Gastrocnemius medialis (tissue), 4 donors: ENCODE results near the gene PAX2. TPM values are rescaled to one million over a fixed set of nuclear protein-coding genes. Genes with fewer than 3 reads are reported as not detected.

ENCODE experiments used
- ATAC-seq, 2 donors: fragments of 150-250 bp; one replicate each; pipeline ENCODE4 v1.9.1; 2016
- DNase-seq, 2 donors: peaks; one replicate each; pipeline ENCODE4 v3.0.0-alpha.2; 2019
- H3K27ac ChIP-seq, 4 donors: fragments of 200-600 bp; sonication (generic); 1 replicate in 1 of 4; 2 replicates in 3 of 4; pipeline ENCODE4 v1.5.1; 2016 to 2018; ENCODE audit warnings: mild to moderate bottlenecking in 2 of 4, moderate library complexity in 1 of 4
- H3K27me3 ChIP-seq, 3 donors: fragments of 200-600 bp; sonication (generic) in 2 of 3; 1 replicate in 1 of 3; 2 replicates in 2 of 3; pipeline versions ENCODE4 v1.5.1 to v1.6.0; 2016 to 2019; ENCODE audit warnings: mild to moderate bottlenecking in 1 of 3, moderate library complexity in 1 of 3
- H3K36me3 ChIP-seq, 2 donors: fragments of 200-600 bp; sonication (generic) in 1 of 2; one replicate each; pipeline ENCODE4 v1.5.1; 2017 to 2018
- H3K4me1 ChIP-seq, 2 donors: fragments of 200-600 bp; sonication (generic) in 1 of 2; one replicate each; pipeline ENCODE4 v1.5.1; 2016 to 2017; ENCODE audit warnings: mild to moderate bottlenecking in 2 of 2
- H3K4me3 ChIP-seq, 4 donors: fragments of 200-600 bp; sonication (generic) in 3 of 4; 1 replicate in 1 of 4; 2 replicates in 3 of 4; pipeline ENCODE4 v1.5.1; 2016 to 2019; ENCODE audit warnings: mild to moderate bottlenecking in 2 of 4
- H3K9me3 ChIP-seq, 3 donors: fragments of 200-600 bp; sonication (generic) in 2 of 3; 1 replicate in 1 of 3; 2 replicates in 2 of 3; pipeline ENCODE4 v1.5.1; 2016 to 2019
- CTCF ChIP-seq, 5 experiments: fragments of 450-650 bp in 3 of 5; fragments of 200-600 bp in 2 of 5; sonication (generic) in 2 of 5; IDR thresholded peaks in 4 of 5; conservative IDR thresholded peaks in 1 of 5; 1 replicate in 4 of 5; 2 replicates in 1 of 5; pipeline ENCODE4 v1.5.1; 2016 to 2019; ENCODE audit warnings: antibody characterized with exemption in 5 of 5, mild to moderate bottlenecking in 3 of 5, moderate library complexity in 3 of 5
- POLR2A ChIP-seq, 2 donors: fragments of 450-650 bp; IDR thresholded peaks; one replicate each; pipeline ENCODE4 v1.6.1; 2017; ENCODE audit warnings: antibody characterized with exemption in 2 of 2, mild to moderate bottlenecking in 2 of 2, moderate library complexity in 2 of 2
- in situ Hi-C, 4 donors: fragments of 200-750 bp; cut with MboI; loops; one replicate each; pipeline versions ENCODE4 v1.15.0 to v1.8.0; 2017; ENCODE audit warnings: low sequenced_read_pairs in 4 of 4
- intact Hi-C: fragments of 100-400 bp; cut with DNase I; formaldehyde crosslinking; loops from one replicate; pipeline ENCODE4 v1.15.1; 2023; ENCODE audit warnings: low total_unique reads
- total RNA-seq, 4 donors: library from RNA; depleted of rRNA; stranded (reverse); fragments of >200 nt; gene quantifications; one replicate each; pipeline versions ENCODE4 v1.1.0 to v1.2.3, GENCODE V29; 2016

The PAX2 gene
- total RNA-seq, 4 donors from 2014 or later = not detected

GRCh38 chr10:100803492-100803891 is 58.1 kb downstream of the PAX2 start:
- DNase-seq (no peak), ATAC-seq (no peak)
- TF ChIP-seq CTCF (IDR thresholded peaks at IDR 0.05 in 4 of 5, conservative IDR thresholded peaks at IDR 0.05 in 1 of 5) = no peak
- Histone ChIP-seq H3K36me3 (no peaks in the 10 kb centered on the region), H3K27me3 (peaks cover 11 to 43% (median 28%) of the 10 kb centered on the region in 3 donors), H3K9me3 (no peaks in the 10 kb centered on the region), H3K27ac (no peak overlapping the region), H3K4me1 (no peaks in the 10 kb centered on the region), H3K4me3 (no peak overlapping the region)
- in situ Hi-C loops = no loop called here
- intact Hi-C loops = no loop called here

GRCh38 chr10:100803908-100804307 is 58.5 kb downstream of the PAX2 start:
- Histone ChIP-seq H3K36me3 (no peaks in the 10 kb centered on the region), H3K27ac (no peak overlapping the region), H3K9me3 (no peaks in the 10 kb centered on the region), H3K4me1 (no peaks in the 10 kb centered on the region), H3K4me3 (no peak overlapping the region), H3K27me3 (peaks cover 11 to 40% (median 31%) of the 10 kb centered on the region in 3 donors)
- in situ Hi-C loops = no loop called here
- intact Hi-C loops = no loop called here
- TF ChIP-seq POLR2A (IDR thresholded peaks at IDR 0.05) = no peak
- TF ChIP-seq CTCF (IDR thresholded peaks at IDR 0.05 in 4 of 5, conservative IDR thresholded peaks at IDR 0.05 in 1 of 5) = no peak
- no peak for DNase-seq
- ATAC-seq = no peak

- Histone ChIP-seq H3K9me3 (no peaks in the 10 kb centered on the region), H3K27me3 (peaks cover 13 to 44% (median 40%) of the 10 kb centered on the region in 3 donors), H3K36me3 (no peaks in the 10 kb centered on the region), H3K4me1 (no peaks in the 10 kb centered on the region), H3K4me3 (no peak overlapping the region), H3K27ac (no peak overlapping the region)
- ATAC-seq (no peak), DNase-seq (no peak)
- TF ChIP-seq POLR2A (IDR thresholded peaks at IDR 0.05) = no peak
- no peak for TF ChIP-seq CTCF (IDR thresholded peaks at IDR 0.05 in 4 of 5, conservative IDR thresholded peaks at IDR 0.05 in 1 of 5)
- in situ Hi-C loops (no loop called here), intact Hi-C loops (no loop called here)
Observed at GRCh38 chr10:100805543-100806355, 60.4 kb downstream of the PAX2 start.

- H3K27me3 ChIP-seq = peaks cover 13 to 45% (median 44%) of the 10 kb centered on the region in 3 donors
- ATAC-seq (no peak), DNase-seq (no peak)
- H3K4me1 ChIP-seq = no peaks in the 10 kb centered on the region
- H3K9me3 ChIP-seq = no peaks in the 10 kb centered on the region
- no peak overlapping the region for H3K4me3 ChIP-seq
- no peak for TF ChIP-seq POLR2A (IDR thresholded peaks at IDR 0.05)
- TF ChIP-seq CTCF (IDR thresholded peaks at IDR 0.05 in 4 of 5, conservative IDR thresholded peaks at IDR 0.05 in 1 of 5) = no peak
- no peak overlapping the region for H3K27ac ChIP-seq
- intact Hi-C loops = no loop called here
- no peaks in the 10 kb centered on the region for H3K36me3 ChIP-seq
- in situ Hi-C loops = no loop called here
Observed at GRCh38 chr10:100806356-100806645, 60.9 kb downstream of the PAX2 start.
